GDM1 (cell line): Measurements from ENCODE around the gene LOXHD1.

Experiments
- DNase-seq: peaks from one replicate; lab custom pipeline; 2025; lab: John Stamatoyannopoulos, UW

LOXHD1 gene

GRCh38 chr18:46541626-46542189, 115.3 kb downstream of the LOXHD1 start:
- no peak for DNase-seq

GRCh38 chr18:46538376-46538775, 118.6 kb downstream of the LOXHD1 start:
- no peak for DNase-seq

GRCh38 chr18:46536215-46536874, 120.7 kb downstream of the LOXHD1 start:
- no peak for DNase-seq

GRCh38 chr18:46531482-46531881, 125.5 kb downstream of the LOXHD1 start:
- no peak for DNase-seq

- DNase-seq: no peak
These were observed 129.0 kb downstream of the LOXHD1 start for GRCh38 chr18:46528037-46528436.

- no peak for DNase-seq
These were observed 137.2 kb downstream of the LOXHD1 start for GRCh38 chr18:46519870-46520269.

- DNase-seq: no peak
These were observed 138.6 kb downstream of the LOXHD1 start for GRCh38 chr18:46518438-46518837.

GRCh38 chr18:46516555-46516954, 140.5 kb downstream of the LOXHD1 start:
- DNase-seq: no peak

GRCh38 chr18:46510386-46510785, 146.6 kb downstream of the LOXHD1 start:
- no peak for DNase-seq

- no peak for DNase-seq
These were observed 147.5 kb downstream of the LOXHD1 start for GRCh38 chr18:46509530-46509929.

GRCh38 chr18:46506974-46507586, 149.9 kb downstream of the LOXHD1 start:
- DNase-seq: no peak

- no peak for DNase-seq
These were observed 154.6 kb downstream of the LOXHD1 start for GRCh38 chr18:46502444-46502843.

GRCh38 chr18:46497129-46497528, 159.9 kb downstream of the LOXHD1 start:
- DNase-seq: no peak

- DNase-seq: no peak
These were observed 168.4 kb downstream of the LOXHD1 start for GRCh38 chr18:46488471-46489213.

- no peak for DNase-seq
These were observed 171.3 kb downstream of the LOXHD1 start for GRCh38 chr18:46485675-46486194.

- DNase-seq: no peak
These were observed 172.0 kb downstream of the LOXHD1 start for GRCh38 chr18:46484971-46485370.

- no peak for DNase-seq
These were observed 174.2 kb downstream of the LOXHD1 start for GRCh38 chr18:46482831-46483230.

GRCh38 chr18:46481847-46482245, 175.2 kb downstream of the LOXHD1 start:
- DNase-seq: no peak

GRCh38 chr18:46481048-46481846, 175.8 kb downstream of the LOXHD1 start:
- no peak for DNase-seq

- DNase-seq: no peak
These were observed 176.8 kb downstream of the LOXHD1 start for GRCh38 chr18:46480226-46480625.

GRCh38 chr18:46478796-46479195, 178.2 kb downstream of the LOXHD1 start:
- no peak for DNase-seq
